Liver (tissue), 3 donors: ENCODE results near the gene RABEP1.

ENCODE experiments used
- EGR1 ChIP-seq, 2 donors: IDR thresholded peaks; 2 replicates each; pipeline ENCODE4 v1.6.1; 2016 to 2018; ENCODE audit warnings: antibody characterized with exemption in 2 of 2, low read depth in 2 of 2
- YY1 ChIP-seq: IDR thresholded peaks from 2 replicates; pipeline ENCODE4 v1.6.1; 2016; ENCODE audit warnings: antibody characterized with exemption, mild to moderate bottlenecking
- TF ChIP-seq, protein P1 (sequence below): fragments of 150-350 bp; IDR thresholded peaks from 2 replicates; pipeline ENCODE4 v1.5.1; 2017; ENCODE audit warnings: improper control_type of control experiment, low read depth, low read length; ENCODE audit not compliant: missing input control
- donor health status: healthy.
- donor health status: healthy.

DNA sequence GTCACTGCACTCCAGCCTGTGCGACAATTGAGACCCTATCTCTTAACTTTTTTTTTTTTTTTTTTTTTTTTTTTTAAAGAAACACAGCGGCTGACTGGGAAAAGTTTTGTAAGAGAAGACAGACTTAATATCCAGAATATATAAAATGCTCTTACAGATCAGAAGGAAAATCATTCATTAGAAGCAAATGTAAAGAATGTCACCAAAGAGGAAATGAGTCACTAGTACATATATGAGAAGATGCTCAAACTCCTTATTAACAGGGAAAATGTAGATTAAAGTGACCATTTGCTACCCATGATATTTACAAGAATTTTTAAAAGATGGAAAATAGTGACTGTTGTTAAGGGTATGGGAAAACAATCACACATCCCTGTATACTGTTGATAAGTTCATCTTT, 48.9 kb downstream of the RABEP1 start:
- TF ChIP-seq YY1 (no peak), EGR1 (IDR thresholded peaks at IDR 0.05; ENCODE audit: low read depth in 2 of 2) (no peak)
- TF ChIP-seq, protein P1, sequence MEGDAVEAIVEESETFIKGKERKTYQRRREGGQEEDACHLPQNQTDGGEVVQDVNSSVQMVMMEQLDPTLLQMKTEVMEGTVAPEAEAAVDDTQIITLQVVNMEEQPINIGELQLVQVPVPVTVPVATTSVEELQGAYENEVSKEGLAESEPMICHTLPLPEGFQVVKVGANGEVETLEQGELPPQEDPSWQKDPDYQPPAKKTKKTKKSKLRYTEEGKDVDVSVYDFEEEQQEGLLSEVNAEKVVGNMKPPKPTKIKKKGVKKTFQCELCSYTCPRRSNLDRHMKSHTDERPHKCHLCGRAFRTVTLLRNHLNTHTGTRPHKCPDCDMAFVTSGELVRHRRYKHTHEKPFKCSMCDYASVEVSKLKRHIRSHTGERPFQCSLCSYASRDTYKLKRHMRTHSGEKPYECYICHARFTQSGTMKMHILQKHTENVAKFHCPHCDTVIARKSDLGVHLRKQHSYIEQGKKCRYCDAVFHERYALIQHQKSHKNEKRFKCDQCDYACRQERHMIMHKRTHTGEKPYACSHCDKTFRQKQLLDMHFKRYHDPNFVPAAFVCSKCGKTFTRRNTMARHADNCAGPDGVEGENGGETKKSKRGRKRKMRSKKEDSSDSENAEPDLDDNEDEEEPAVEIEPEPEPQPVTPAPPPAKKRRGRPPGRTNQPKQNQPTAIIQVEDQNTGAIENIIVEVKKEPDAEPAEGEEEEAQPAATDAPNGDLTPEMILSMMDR, result no peak
